HEK293T (cell line): ENCODE results near the gene MCIDAS.

ENCODE experiments used
- CTCF ChIA-PET: fragments of 350-600 bp; formaldehyde crosslinking; extraction: SDS; loops from one replicate; lab custom pipeline; 2021; ENCODE audit warnings: antibody characterized with exemption, inconsistent platforms; lab: Yijun Ruan, JAX
- POLR2A ChIA-PET: fragments of 350-600 bp; formaldehyde crosslinking; extraction: SDS; loops from one replicate; lab custom pipeline; 2020; ENCODE audit warnings: antibody characterized with exemption, inconsistent platforms; lab: Yijun Ruan, JAX
- DNase-seq: peaks from one replicate; pipeline ENCODE4 v3.0.0; 2012; ENCODE audit warnings: mixed read lengths; ENCODE audit errors: extremely low spot score
- ARNT ChIP-seq: fragments of 450-650 bp; IDR thresholded peaks from 2 replicates; pipeline ENCODE4 v1.6.1; 2017; ENCODE audit warnings: mild to moderate bottlenecking
- BHLHE40 ChIP-seq: fragments of 450-650 bp; IDR thresholded peaks from 2 replicates; pipeline ENCODE4 v1.6.1; 2016; ENCODE audit warnings: mild to moderate bottlenecking, moderate library complexity, borderline replicate concordance
- CTBP1 ChIP-seq: fragments of 450-650 bp; IDR thresholded peaks from 2 replicates; pipeline ENCODE4 v1.6.1; 2016; ENCODE audit warnings: borderline replicate concordance
- ELF4 ChIP-seq: fragments of 450-650 bp; IDR thresholded peaks from 2 replicates; pipeline ENCODE4 v1.6.1; 2017; ENCODE audit warnings: antibody characterized with exemption
- FOXA1 ChIP-seq: fragments of 450-650 bp; IDR thresholded peaks from 2 replicates; pipeline ENCODE4 v1.6.1; 2016; ENCODE audit warnings: mild to moderate bottlenecking
- FOXK2 ChIP-seq: fragments of 450-650 bp; IDR thresholded peaks from 2 replicates; pipeline ENCODE4 v1.6.1; 2016; ENCODE audit warnings: mild to moderate bottlenecking
- FOXM1 ChIP-seq: fragments of 450-650 bp; IDR thresholded peaks from 2 replicates; pipeline ENCODE4 v1.6.1; 2017; ENCODE audit warnings: mild to moderate bottlenecking, borderline replicate concordance
- HDGF ChIP-seq: fragments of 450-650 bp; IDR thresholded peaks from 2 replicates; pipeline ENCODE4 v1.6.1; 2017; ENCODE audit warnings: antibody characterized with exemption, borderline replicate concordance
- L3MBTL2 ChIP-seq: fragments of 450-650 bp; conservative IDR thresholded peaks from 2 replicates; pipeline ENCODE4 v1.6.1; 2016; ENCODE audit warnings: mild to moderate bottlenecking
- LEF1 ChIP-seq: fragments of 450-650 bp; IDR thresholded peaks from 2 replicates; pipeline ENCODE4 v1.6.1; 2017; ENCODE audit warnings: mild to moderate bottlenecking, borderline replicate concordance
- NFRKB ChIP-seq: fragments of 450-650 bp; IDR thresholded peaks from 2 replicates; pipeline ENCODE4 v1.6.1; 2016; ENCODE audit warnings: mild to moderate bottlenecking, moderate library complexity
- PKNOX1 ChIP-seq: fragments of 450-650 bp; IDR thresholded peaks from 2 replicates; pipeline ENCODE4 v1.6.1; 2016
- SP1 ChIP-seq: fragments of 450-650 bp; IDR thresholded peaks from 2 replicates; pipeline ENCODE4 v1.6.1; 2017
- SUZ12 ChIP-seq: fragments of 450-650 bp; IDR thresholded peaks from 2 replicates; pipeline ENCODE4 v1.6.1; 2016; ENCODE audit warnings: mild to moderate bottlenecking
- TARDBP ChIP-seq: fragments of 450-650 bp; IDR thresholded peaks from 2 replicates; pipeline ENCODE4 v1.6.1; 2016
- ZNF384 ChIP-seq: fragments of 450-650 bp; IDR thresholded peaks from 2 replicates; pipeline ENCODE4 v1.6.1; 2016

MCIDAS gene

GRCh38 chr5:55176176-55176818, 50.8 kb downstream of the MCIDAS start:
- TF ChIP-seq CTBP1 (no peak), ELF4 (no peak), FOXM1 (no peak), L3MBTL2 (peak; percentile 97), FOXK2 (no peak), TARDBP (no peak), SUZ12 (no peak)
- ChIA-PET CTCF (interaction anchor here (0.6 to 0.7 kb wide), 2 partner anchors 767 to 787 kb away, joined by 3 to 7 read pairs; no protein-coding TSS in a partner anchor), POLR2A (interaction anchor here (0.9 to 1.3 kb wide), 4 partner anchors 12 to 783 kb away, joined by 3 read pairs; partner anchors contain the start of gene GPX8)
- peak; percentile 77 for DNase-seq

GRCh38 chr5:55175781-55176175, 51.3 kb downstream of the MCIDAS start:
- TF ChIP-seq PKNOX1 (no peak), HDGF (no peak), ARNT (no peak), ZNF384 (no peak), NFRKB (no peak), BHLHE40 (no peak), SP1 (no peak), ELF4 (no peak), FOXA1 (no peak), L3MBTL2 (no peak), TARDBP (no peak), SUZ12 (no peak), LEF1 (no peak), CTBP1 (no peak), FOXM1 (no peak), FOXK2 (no peak)
- POLR2A ChIA-PET = interaction anchor here (1.3 kb wide), 2 partner anchors 16 to 58 kb away, joined by 3 read pairs; partner anchors contain the start of gene GPX8
- CTCF ChIA-PET = interaction anchor here (0.6 kb wide), 1 partner anchor 766 kb away, joined by 7 read pairs; no protein-coding TSS in a partner anchor

GRCh38 chr5:55173687-55174230, 53.4 kb downstream of the MCIDAS start:
- no peak for TF ChIP-seq BHLHE40
- TF ChIP-seq PKNOX1 = peak; percentile 59
- peak; percentile 29 for TF ChIP-seq L3MBTL2
- no peak for DNase-seq
- ChIA-PET POLR2A (no interaction called here), CTCF (interaction anchor here (1.9 kb wide), 1 partner anchor 52 kb away, joined by 5 read pairs; no protein-coding TSS in a partner anchor)

More at GRCh38 chr5:55175781-55176175, 51.3 kb downstream of the MCIDAS start:
- DNase-seq = no peak

GRCh38 chr5:55172937-55173686, 54.0 kb downstream of the MCIDAS start, which contains the start of gene CDC20B:
Gene CDC20B, minus strand, starts transcription at chr5:55173177. Its CDS starts 177 bp downstream, at chr5:55173000.
- TF ChIP-seq LEF1 = no peak
- peak; percentile 92 for TF ChIP-seq L3MBTL2
- TF ChIP-seq FOXA1 = no peak
- no peak for TF ChIP-seq ARNT
- TF ChIP-seq NFRKB = no peak
- TF ChIP-seq CTBP1 = no peak
- CTCF ChIA-PET = interaction anchor here (1.9 kb wide), 1 partner anchor 53 kb away, joined by 5 read pairs; no protein-coding TSS in a partner anchor
- DNase-seq = peak; percentile 88
- POLR2A ChIA-PET = no interaction called here

GRCh38 chr5:55172051-55172899, 54.8 kb downstream of the MCIDAS start:
- CTCF ChIA-PET = interaction anchor here (0.6 to 1.9 kb wide), 4 partner anchors 10 to 117 kb away, joined by 4 to 5 read pairs (median 4); no protein-coding TSS in a partner anchor
- TF ChIP-seq CTBP1 (no peak), SUZ12 (no peak), PKNOX1 (peak; percentile 41), ZNF384 (0 out of 2 replicates have a peak, but pooled peaks have one; percentile 24)
- POLR2A ChIA-PET = no interaction called here
- peak; percentile 70 for DNase-seq
